GM19372 (cell line): ENCODE measurements around the gene HOPX.
"Not testable (repeated sequence)": the region's sequence is repeated elsewhere in the genome, so short reads cannot be mapped to it uniquely, and the experiment has no call there.

Experiments
- ATAC-seq: cut with Tn5 transposase; IDR thresholded peaks from one replicate; pipeline ENCODE4 v1.9.1; 2021; ENCODE audit warnings: mild to moderate bottlenecking, low read depth, moderate library complexity; ENCODE audit not compliant: unreplicated experiment

Gene HOPX

GRCh38 chr4:56689201-56689969 lies 8.3 kb upstream of the HOPX start:
- ATAC-seq = no peak

- no peak for ATAC-seq
These were observed 7.1 kb upstream of the HOPX start for GRCh38 chr4:56688094-56688647.

GRCh38 chr4:56686537-56687231 lies 5.6 kb upstream of the HOPX start:
- no peak for ATAC-seq

GRCh38 chr4:56684320-56685050 lies 3.4 kb upstream of the HOPX start:
- ATAC-seq = no peak

- no peak for ATAC-seq
These were observed 2.4 kb upstream of the HOPX start for GRCh38 chr4:56683455-56683854.

- ATAC-seq = no peak
These were observed 893 bp upstream of the HOPX start for GRCh38 chr4:56681853-56682525.

GRCh38 chr4:56680266-56680665 lies 830 bp downstream of the HOPX start:
- ATAC-seq = no peak

GRCh38 chr4:56677711-56678110 lies 3.4 kb downstream of the HOPX start:
- no peak for ATAC-seq

- no peak for ATAC-seq
These were observed 6.1 kb downstream of the HOPX start for GRCh38 chr4:56674984-56675383.

- no peak for ATAC-seq
These were observed 9.2 kb downstream of the HOPX start for GRCh38 chr4:56671860-56672259.

GRCh38 chr4:56671373-56671772 lies 9.7 kb downstream of the HOPX start:
- ATAC-seq = no peak

GRCh38 chr4:56668267-56668666 lies 12.8 kb downstream of the HOPX start:
- no peak for ATAC-seq

GRCh38 chr4:56667396-56667795 lies 13.7 kb downstream of the HOPX start:
- not testable (repeated sequence) for ATAC-seq

GRCh38 chr4:56666279-56666678 lies 14.8 kb downstream of the HOPX start:
- ATAC-seq = no peak

- no peak for ATAC-seq
These were observed 15.3 kb downstream of the HOPX start for GRCh38 chr4:56665781-56666180.

GRCh38 chr4:56662782-56663468 lies 18.2 kb downstream of the HOPX start:
- no peak for ATAC-seq

- no peak for ATAC-seq
These were observed 21.1 kb downstream of the HOPX start for GRCh38 chr4:56659946-56660345.

- no peak for ATAC-seq
These were observed 22.6 kb downstream of the HOPX start for GRCh38 chr4:56658528-56658927.

- no peak for ATAC-seq
These were observed 23.3 kb downstream of the HOPX start for GRCh38 chr4:56657818-56658217.

GRCh38 chr4:56657128-56657527 lies 24.0 kb downstream of the HOPX start:
- ATAC-seq = no peak
